Colon (tissue), 2 donors: ENCODE measurements around the gene SH3RF1.
"Not testable (repeated sequence)": the region's sequence is repeated elsewhere in the genome, so short reads cannot be mapped to it uniquely, and the experiment has no call there.

ENCODE experiments used
- FAIRE-seq: peaks from 2 replicates; lab custom pipeline; 2012; peaks lifted over from hg19 to GRCh38; lab: Jason Lieb, UNC
- donor health status: control.
- donor health status: control.

The SH3RF1 gene

GRCh38 chr4:169270810-169271691 is at the start of gene SH3RF1:
Gene SH3RF1 (minus strand): TSS chr4:169270956. CDS start chr4:169269212, 1,744 bp downstream.
- FAIRE-seq = no peak

GRCh38 chr4:169315530-169316343 is 45.0 kb upstream of the SH3RF1 start:
- FAIRE-seq = no peak

- no peak for FAIRE-seq
Observed at GRCh38 chr4:169314906-169315305, 44.1 kb upstream of the SH3RF1 start.

GRCh38 chr4:169313732-169314131 is 43.0 kb upstream of the SH3RF1 start:
- no peak for FAIRE-seq

GRCh38 chr4:169312690-169313422 is 42.1 kb upstream of the SH3RF1 start:
- no peak for FAIRE-seq

GRCh38 chr4:169311643-169312365 is 41.0 kb upstream of the SH3RF1 start:
- FAIRE-seq = no peak

GRCh38 chr4:169309326-169309967 is 38.7 kb upstream of the SH3RF1 start:
- FAIRE-seq = no peak

- no peak for FAIRE-seq
Observed at GRCh38 chr4:169307576-169307975, 36.8 kb upstream of the SH3RF1 start.

- no peak for FAIRE-seq
Observed at GRCh38 chr4:169305651-169306050, 34.9 kb upstream of the SH3RF1 start.

- no peak for FAIRE-seq
Observed at GRCh38 chr4:169305173-169305572, 34.4 kb upstream of the SH3RF1 start.

GRCh38 chr4:169295822-169296221 is 25.1 kb upstream of the SH3RF1 start:
- FAIRE-seq = no peak

- no peak for FAIRE-seq
Observed at GRCh38 chr4:169293343-169294176, 22.8 kb upstream of the SH3RF1 start.

GRCh38 chr4:169287983-169288382 is 17.2 kb upstream of the SH3RF1 start:
- not testable (repeated sequence) for FAIRE-seq

GRCh38 chr4:169286562-169287301 is 16.0 kb upstream of the SH3RF1 start:
- FAIRE-seq = no peak

GRCh38 chr4:169283114-169283509 is 12.4 kb upstream of the SH3RF1 start:
- no peak for FAIRE-seq

- FAIRE-seq = no peak
Observed at GRCh38 chr4:169282429-169283113, 11.8 kb upstream of the SH3RF1 start.

- FAIRE-seq = no peak
Observed at GRCh38 chr4:169279108-169279507, 8.4 kb upstream of the SH3RF1 start.

- FAIRE-seq = no peak
Observed at GRCh38 chr4:169278624-169279023, 7.9 kb upstream of the SH3RF1 start.

GRCh38 chr4:169277838-169278237 is 7.1 kb upstream of the SH3RF1 start:
- FAIRE-seq = not testable (repeated sequence)
